ENCODE measurements around the gene CSN2.

CSN2 gene, protein sequence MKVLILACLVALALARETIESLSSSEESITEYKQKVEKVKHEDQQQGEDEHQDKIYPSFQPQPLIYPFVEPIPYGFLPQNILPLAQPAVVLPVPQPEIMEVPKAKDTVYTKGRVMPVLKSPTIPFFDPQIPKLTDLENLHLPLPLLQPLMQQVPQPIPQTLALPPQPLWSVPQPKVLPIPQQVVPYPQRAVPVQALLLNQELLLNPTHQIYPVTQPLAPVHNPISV

GRCh38 chr4:69965628-69966027 lies at the start of gene CSN2:
TSS of gene CSN2 (minus strand) at chr4:69965728. CDS start at chr4:69960995, 4,733 bp downstream.
- DNase-seq (ENCODE audit: low read depth) = no peak
- H3K4me3 ChIP-seq (ENCODE audit: low read depth, low read length) = no peak within 1 kb of the TSS
- no peak for TF ChIP-seq CTCF (IDR thresholded peaks at IDR 0.05; ENCODE audit: low read depth, low read length, missing control alignments)
- in situ Hi-C loops (cut with HindIII; ENCODE audit: low sequenced_read_pairs) = no loop called here

- in situ Hi-C loops (cut with HindIII; ENCODE audit: low sequenced_read_pairs) = no loop called here
- no peak for DNase-seq (ENCODE audit: low read depth)
- TF ChIP-seq CTCF (IDR thresholded peaks at IDR 0.05; ENCODE audit: low read depth, low read length, missing control alignments) = no peak
- no peak overlapping the region for H3K4me3 ChIP-seq (ENCODE audit: low read depth, low read length)
Measured at GRCh38 chr4:70008771-70009170, 43.2 kb upstream of the CSN2 start.

GRCh38 chr4:70002507-70002906 lies 37.0 kb upstream of the CSN2 start:
- in situ Hi-C loops (cut with HindIII; ENCODE audit: low sequenced_read_pairs) = no loop called here
- TF ChIP-seq CTCF (IDR thresholded peaks at IDR 0.05; ENCODE audit: low read depth, low read length, missing control alignments) = no peak

GRCh38 chr4:70000711-70001110 lies 35.2 kb upstream of the CSN2 start:
- TF ChIP-seq CTCF (IDR thresholded peaks at IDR 0.05; ENCODE audit: low read depth, low read length, missing control alignments) = no peak
- in situ Hi-C loops (cut with HindIII; ENCODE audit: low sequenced_read_pairs) = no loop called here
- no peak for DNase-seq (ENCODE audit: low read depth)
- H3K4me3 ChIP-seq (ENCODE audit: low read depth, low read length) = no peak overlapping the region

More at GRCh38 chr4:70002507-70002906, 37.0 kb upstream of the CSN2 start:
- no peak overlapping the region for H3K4me3 ChIP-seq (ENCODE audit: low read depth, low read length)
- DNase-seq (ENCODE audit: low read depth) = no peak

GRCh38 chr4:69999420-69999819 lies 33.9 kb upstream of the CSN2 start:
- TF ChIP-seq CTCF (IDR thresholded peaks at IDR 0.05; ENCODE audit: low read depth, low read length, missing control alignments) = no peak
- in situ Hi-C loops (cut with HindIII; ENCODE audit: low sequenced_read_pairs) = no loop called here
- DNase-seq (ENCODE audit: low read depth) = no peak
- H3K4me3 ChIP-seq (ENCODE audit: low read depth, low read length) = no peak overlapping the region

DNA sequence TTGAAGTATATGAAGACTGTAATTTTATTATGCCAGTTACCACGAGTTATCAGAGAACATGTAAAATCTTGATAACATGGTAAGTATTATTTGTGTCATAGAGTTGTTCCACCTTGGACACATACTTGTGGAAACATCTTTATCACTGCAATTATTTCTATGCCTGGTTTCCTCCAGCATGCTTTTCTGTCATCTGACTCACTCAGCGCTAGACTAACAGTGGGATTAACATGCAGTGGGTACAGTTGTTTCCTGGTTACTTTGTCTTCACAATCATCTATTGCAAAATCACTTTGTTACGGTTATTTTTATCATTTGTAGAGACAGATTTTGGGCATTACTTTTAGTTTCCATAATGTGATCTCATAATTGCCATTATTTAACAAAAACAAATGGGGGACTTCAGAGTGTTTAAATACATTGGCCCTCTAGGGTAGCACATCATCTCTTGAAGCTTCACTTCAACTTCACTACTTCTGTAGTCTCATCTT lies 30.0 kb upstream of the CSN2 start, which contains the start of gene STATH:
STATH (plus strand) TSS at position 441 of the 491 bp plus-strand sequence. CDS start 2,472 bp downstream, outside the sequence.
- DNase-seq (ENCODE audit: low read depth) = no peak
- no peak within 1 kb of the TSS for H3K4me3 ChIP-seq (ENCODE audit: low read depth, low read length)
- no peak for TF ChIP-seq CTCF (IDR thresholded peaks at IDR 0.05; ENCODE audit: low read depth, low read length, missing control alignments)
- in situ Hi-C loops (cut with HindIII; ENCODE audit: low sequenced_read_pairs) = no loop called here

All from astrocyte of the cerebellum (primary cell).